Osteocyte (in vitro differentiated cells): ENCODE results near the gene PIGB. TPM values are rescaled to one million over a fixed set of nuclear protein-coding genes. Genes with fewer than 3 reads are reported as not detected.
"Not testable (repeated sequence)": the region's sequence is repeated elsewhere in the genome, so short reads cannot be mapped to it uniquely, and the experiment has no call there.

Source experiments
- DNase-seq: peaks from one replicate; pipeline ENCODE4 v3.0.0; 2021; ENCODE audit warnings: mixed read lengths; ENCODE audit not compliant: unreplicated experiment; ENCODE audit errors: extremely low spot score
- H3K27ac Mint-ChIP-seq: one replicate; pipeline ENCODE4 v1.8.0; 2021; ENCODE audit warnings: mild to moderate bottlenecking, mixed read lengths; ENCODE audit not compliant: unreplicated experiment
- H3K27me3 Mint-ChIP-seq: one replicate; pipeline ENCODE4 v1.8.0; 2021; ENCODE audit warnings: mixed read lengths; ENCODE audit not compliant: unreplicated experiment
- H3K36me3 Mint-ChIP-seq: one replicate; pipeline ENCODE4 v1.8.0; 2021; ENCODE audit warnings: mixed read lengths; ENCODE audit not compliant: unreplicated experiment
- H3K4me1 Mint-ChIP-seq: one replicate; pipeline ENCODE4 v1.8.0; 2021; ENCODE audit warnings: mixed read lengths; ENCODE audit not compliant: unreplicated experiment
- H3K4me3 Mint-ChIP-seq: one replicate; pipeline ENCODE4 v1.8.0; 2021; ENCODE audit warnings: mild to moderate bottlenecking, moderate library complexity, mixed read lengths; ENCODE audit not compliant: unreplicated experiment
- H3K9me3 Mint-ChIP-seq: one replicate; pipeline ENCODE4 v1.8.0; 2021; ENCODE audit warnings: mixed read lengths; ENCODE audit not compliant: unreplicated experiment
- CTCF ChIP-seq: fragments of 200-600 bp; sonication (generic); IDR thresholded peaks from 2 replicates; pipeline ENCODE4 v1.5.0; 2021; ENCODE audit warnings: antibody characterized with exemption, mild to moderate bottlenecking, moderate library complexity
- total RNA-seq: library from RNA; stranded (reverse); gene quantifications from 2 replicates; pipeline ENCODE4 v1.2.1, GENCODE V29; 2021

PIGB gene
- total RNA-seq, 1 donor from 2014 or later = 15.9 TPM

GRCh38 chr15:55394694-55395093, 75.7 kb downstream of the PIGB start:
- Mint-ChIP-seq H3K9me3 (no peaks in the 10 kb centered on the region), H3K27me3 (no peaks in the 10 kb centered on the region), H3K36me3 (peaks cover 10% of the 10 kb centered on the region), H3K4me3 (no peak overlapping the region), H3K27ac (no peak overlapping the region), H3K4me1 (peaks cover 7% of the 10 kb centered on the region)
- no peak for TF ChIP-seq CTCF
- DNase-seq = no peak

- H3K4me3 Mint-ChIP-seq = no peak overlapping the region
- H3K27ac Mint-ChIP-seq = no peak overlapping the region
- H3K36me3 Mint-ChIP-seq = peaks cover 10% of the 10 kb centered on the region
- TF ChIP-seq CTCF = no peak
- peaks cover 21% of the 10 kb centered on the region for H3K4me1 Mint-ChIP-seq
- no peaks in the 10 kb centered on the region for H3K27me3 Mint-ChIP-seq
- no peaks in the 10 kb centered on the region for H3K9me3 Mint-ChIP-seq
- no peak for DNase-seq
Observed at GRCh38 chr15:55398243-55398642, 79.2 kb downstream of the PIGB start.

DNA sequence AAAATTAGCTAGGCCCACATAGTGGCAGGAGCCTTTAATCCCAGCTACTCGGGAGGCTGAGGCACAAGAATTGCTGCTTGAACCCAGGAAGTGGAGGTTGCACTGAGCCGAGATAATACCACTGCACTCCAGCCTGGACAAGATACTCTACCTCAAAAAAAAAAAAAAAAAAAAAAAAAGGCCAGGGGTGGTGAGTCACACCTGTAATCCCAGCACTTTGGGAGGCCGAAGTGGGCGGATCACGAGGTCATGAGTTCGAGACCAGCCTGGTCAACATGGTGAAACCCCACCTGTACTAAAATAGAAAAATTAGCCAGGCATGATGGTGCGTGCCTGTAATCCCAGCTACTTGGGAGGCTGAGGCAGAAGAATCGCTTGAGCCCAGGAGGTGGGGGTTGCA, 81.0 kb downstream of the PIGB start:
- H3K36me3 Mint-ChIP-seq = peaks cover 10% of the 10 kb centered on the region
- H3K27me3 Mint-ChIP-seq, DNase-seq, H3K9me3 Mint-ChIP-seq, H3K27ac Mint-ChIP-seq, H3K4me3 Mint-ChIP-seq: not testable (repeated sequence)
- H3K4me1 Mint-ChIP-seq = peaks cover 35% of the 10 kb centered on the region

DNA sequence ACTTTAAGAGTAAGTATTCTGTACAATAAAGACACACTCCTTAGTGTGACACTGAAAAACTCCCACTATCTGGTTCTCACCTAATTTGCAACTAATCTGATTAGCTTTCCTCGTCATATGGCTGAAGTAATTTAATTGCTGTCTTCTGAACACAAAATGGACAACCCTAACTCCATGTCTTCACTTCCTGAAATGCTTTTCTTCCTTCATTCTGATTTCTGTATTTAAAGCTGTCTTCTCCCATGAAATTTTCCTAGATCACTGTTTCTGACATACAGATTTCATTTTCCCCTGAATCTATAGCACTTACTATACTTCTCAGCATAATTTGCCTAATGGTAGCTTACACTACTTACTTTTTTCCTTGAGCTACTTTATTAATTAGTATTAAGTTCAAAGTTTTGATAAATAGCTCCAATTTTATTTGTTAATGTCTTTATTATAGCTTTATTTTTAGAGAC, 82.8 kb downstream of the PIGB start:
- Mint-ChIP-seq H3K27ac (peak overlapping the region; percentile 96), H3K36me3 (peaks cover 9% of the 10 kb centered on the region), H3K27me3 (no peaks in the 10 kb centered on the region), H3K4me3 (no peak overlapping the region), H3K9me3 (no peaks in the 10 kb centered on the region), H3K4me1 (peaks cover 39% of the 10 kb centered on the region)
- no peak for TF ChIP-seq CTCF
- DNase-seq = no peak

- DNase-seq = no peak
- no peaks in the 10 kb centered on the region for H3K9me3 Mint-ChIP-seq
- peak overlapping the region; percentile 96 for H3K27ac Mint-ChIP-seq
- H3K4me3 Mint-ChIP-seq = peak overlapping the region; percentile 21
- H3K36me3 Mint-ChIP-seq = peaks cover 9% of the 10 kb centered on the region
- no peak for TF ChIP-seq CTCF
- H3K4me1 Mint-ChIP-seq = peaks cover 43% of the 10 kb centered on the region
- H3K27me3 Mint-ChIP-seq = no peaks in the 10 kb centered on the region
Observed at GRCh38 chr15:55402707-55403106, 83.7 kb downstream of the PIGB start.

DNA sequence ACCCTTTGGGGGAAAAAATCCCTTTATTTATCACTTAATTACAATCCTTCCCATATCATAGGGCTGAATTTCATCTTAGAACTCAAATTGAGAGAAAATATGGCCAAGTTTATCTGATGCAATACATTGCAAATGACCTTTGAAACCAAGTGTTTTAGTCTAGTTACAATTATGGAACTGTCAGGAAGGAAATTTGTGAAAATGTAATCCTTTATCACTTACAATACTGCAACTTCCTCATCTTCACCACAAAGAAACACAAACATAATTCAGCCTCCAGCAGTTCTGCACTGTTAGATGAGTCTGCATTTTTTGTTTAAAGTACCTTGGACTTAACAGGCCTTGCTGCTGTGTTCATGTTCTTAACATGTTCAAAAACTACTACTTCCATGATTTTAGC, 84.5 kb downstream of the PIGB start:
- TF ChIP-seq CTCF = no peak
- no peaks in the 10 kb centered on the region for H3K9me3 Mint-ChIP-seq
- H3K4me3 Mint-ChIP-seq = peak overlapping the region; percentile 20
- H3K36me3 Mint-ChIP-seq = peaks cover 5% of the 10 kb centered on the region
- peaks cover 45% of the 10 kb centered on the region for H3K4me1 Mint-ChIP-seq
- peak overlapping the region; percentile 96 for H3K27ac Mint-ChIP-seq
- DNase-seq = no peak
- H3K27me3 Mint-ChIP-seq = no peaks in the 10 kb centered on the region
